Liver (tissue), 3 donors: ENCODE data around the gene DIRAS2.

ENCODE experiments used
- CTCF ChIP-seq: fragments of 150-350 bp; IDR thresholded peaks from 2 replicates; pipeline ENCODE4 v1.5.1; 2017; ENCODE audit warnings: improper control_type of control experiment, low read depth, low read length; ENCODE audit not compliant: missing input control
- EGR1 ChIP-seq, 2 donors: IDR thresholded peaks; 2 replicates each; pipeline ENCODE4 v1.6.1; 2016 to 2018; ENCODE audit warnings: antibody characterized with exemption in 2 of 2, low read depth in 2 of 2
- JUND ChIP-seq, 2 donors: IDR thresholded peaks; 2 replicates each; pipeline ENCODE4 v1.6.1; 2016; ENCODE audit warnings: antibody characterized with exemption in 2 of 2
- MAX ChIP-seq: IDR thresholded peaks from 2 replicates; pipeline ENCODE4 v1.6.1; 2016; ENCODE audit warnings: antibody characterized with exemption
- TF ChIP-seq, protein P1 (sequence below): IDR thresholded peaks from 2 replicates; pipeline ENCODE4 v1.6.1; 2016; ENCODE audit warnings: antibody characterized with exemption
- donor health status: healthy.
- donor health status: healthy.

- TF ChIP-seq MAX (no peak), JUND (IDR thresholded peaks at IDR 0.05) (no peak), EGR1 (IDR thresholded peaks at IDR 0.05; ENCODE audit: low read depth in 2 of 2) (no peak), CTCF (no peak)
- TF ChIP-seq, protein P1, sequence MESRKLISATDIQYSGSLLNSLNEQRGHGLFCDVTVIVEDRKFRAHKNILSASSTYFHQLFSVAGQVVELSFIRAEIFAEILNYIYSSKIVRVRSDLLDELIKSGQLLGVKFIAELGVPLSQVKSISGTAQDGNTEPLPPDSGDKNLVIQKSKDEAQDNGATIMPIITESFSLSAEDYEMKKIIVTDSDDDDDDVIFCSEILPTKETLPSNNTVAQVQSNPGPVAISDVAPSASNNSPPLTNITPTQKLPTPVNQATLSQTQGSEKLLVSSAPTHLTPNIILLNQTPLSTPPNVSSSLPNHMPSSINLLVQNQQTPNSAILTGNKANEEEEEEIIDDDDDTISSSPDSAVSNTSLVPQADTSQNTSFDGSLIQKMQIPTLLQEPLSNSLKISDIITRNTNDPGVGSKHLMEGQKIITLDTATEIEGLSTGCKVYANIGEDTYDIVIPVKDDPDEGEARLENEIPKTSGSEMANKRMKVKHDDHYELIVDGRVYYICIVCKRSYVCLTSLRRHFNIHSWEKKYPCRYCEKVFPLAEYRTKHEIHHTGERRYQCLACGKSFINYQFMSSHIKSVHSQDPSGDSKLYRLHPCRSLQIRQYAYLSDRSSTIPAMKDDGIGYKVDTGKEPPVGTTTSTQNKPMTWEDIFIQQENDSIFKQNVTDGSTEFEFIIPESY: no peak
Measured at GRCh38 chr9:90580576-90580975, 62.0 kb downstream of the DIRAS2 start.
